CD14-positive monocyte (primary cell): ENCODE data around the gene WDR89. TPM values are rescaled to one million over a fixed set of nuclear protein-coding genes. Genes with fewer than 3 reads are reported as not detected.

Source experiments
- DNase-seq, 3 donors: peaks; one replicate each; pipeline ENCODE4 v3.0.0-alpha.2; 2011 to 2022
- H2AFZ ChIP-seq: 2 replicates; pipeline ENCODE4 v1.6.0; 2012; ENCODE audit warnings: mild to moderate bottlenecking, low read depth, low read length, inconsistent platforms; ENCODE audit not compliant: insufficient read depth, poor library complexity, severe bottlenecking
- H3K27ac ChIP-seq, 2 donors: 1 replicate in 1 of 2; 2 replicates in 1 of 2; pipeline ENCODE4 v1.5.1; 2012 to 2013; ENCODE audit warnings: low read length in 2 of 2, control low read depth in 1 of 2, inconsistent platforms in 1 of 2, low read depth in 1 of 2, mild to moderate bottlenecking in 1 of 2
- H3K27me3 ChIP-seq, 2 donors: one replicate each; pipeline versions ENCODE4 v1.6.0 to v1.6.1; 2011 to 2013; ENCODE audit warnings: low read length in 2 of 2; ENCODE audit not compliant: control insufficient read depth in 2 of 2, insufficient read depth in 2 of 2
- H3K36me3 ChIP-seq, 2 donors: replicated peaks in 1 of 2; 1 replicate in 1 of 2; 2 replicates in 1 of 2; pipeline versions ENCODE4 v1.5.1 to v1.6.1; 2012 to 2013; ENCODE audit warnings: low read length in 2 of 2, control low read depth in 1 of 2, inconsistent platforms in 1 of 2, mild to moderate bottlenecking in 1 of 2; ENCODE audit not compliant: insufficient read depth in 2 of 2, control insufficient read depth in 1 of 2
- H3K4me1 ChIP-seq, 2 donors: 1 replicate in 1 of 2; 2 replicates in 1 of 2; pipeline versions ENCODE4 v1.5.1 to v1.6.1; 2012 to 2013; ENCODE audit warnings: low read length in 2 of 2, control low read depth in 1 of 2, inconsistent platforms in 1 of 2, mild to moderate bottlenecking in 1 of 2, moderate library complexity in 1 of 2; ENCODE audit not compliant: insufficient read depth in 2 of 2, control insufficient read depth in 1 of 2
- H3K4me2 ChIP-seq: replicated peaks from 2 replicates; pipeline ENCODE3; 2012; ENCODE audit warnings: low read length, moderate library complexity, mild to moderate bottlenecking; ENCODE audit not compliant: poor library complexity, severe bottlenecking; ENCODE audit errors: extremely low read depth
- H3K4me3 ChIP-seq, 3 experiments: fragments of 200-600 bp in 1 of 3; sonication (generic) in 1 of 3; replicated peaks in 1 of 3; 1 replicate in 2 of 3; 2 replicates in 1 of 3; pipeline ENCODE4 v1.5.1; 2011 to 2013; ENCODE audit warnings: low read length in 3 of 3, mild to moderate bottlenecking in 3 of 3, control low read depth in 2 of 3, low read depth in 2 of 3, inconsistent platforms in 1 of 3, moderate library complexity in 1 of 3
- H3K79me2 ChIP-seq: 2 replicates; pipeline ENCODE4 v1.6.0; 2012; ENCODE audit warnings: mild to moderate bottlenecking, control low read depth, inconsistent platforms, low read length, moderate library complexity; ENCODE audit not compliant: insufficient read depth
- H3K9ac ChIP-seq: 2 replicates; pipeline ENCODE4 v1.6.0; 2017; ENCODE audit warnings: low read length, mild to moderate bottlenecking; ENCODE audit not compliant: insufficient read depth, poor library complexity, severe bottlenecking
- H3K9me3 ChIP-seq, 2 donors: replicated peaks in 1 of 2; 1 replicate in 1 of 2; 2 replicates in 1 of 2; pipeline versions ENCODE4 v1.5.1 to v1.6.1; 2012 to 2013; ENCODE audit warnings: low read length in 2 of 2, control low read depth in 1 of 2; ENCODE audit not compliant: control insufficient read depth in 1 of 2, insufficient read depth in 1 of 2
- H4K20me1 ChIP-seq: 2 replicates; pipeline ENCODE4 v1.6.0; 2012; ENCODE audit warnings: mild to moderate bottlenecking, low read length, control low read depth, moderate library complexity; ENCODE audit not compliant: insufficient read depth
- H3K27ac Mint-ChIP-seq, 7 donors: one replicate each; pipeline ENCODE4 v1.8.0; 2020; ENCODE audit warnings: mild to moderate bottlenecking in 7 of 7, mixed read lengths in 7 of 7, moderate library complexity in 6 of 7, inconsistent platforms in 2 of 7
- H3K27me3 Mint-ChIP-seq, 3 donors: one replicate each; pipeline ENCODE4 v1.8.0; 2021 to 2022; ENCODE audit warnings: low read depth in 3 of 3, mild to moderate bottlenecking in 3 of 3, mixed read lengths in 3 of 3, moderate library complexity in 3 of 3, inconsistent platforms in 1 of 3
- H3K36me3 Mint-ChIP-seq, 2 donors: one replicate each; pipeline ENCODE4 v1.8.0; 2020; ENCODE audit warnings: mixed read lengths in 2 of 2, inconsistent platforms in 1 of 2, mild to moderate bottlenecking in 1 of 2
- H3K4me1 Mint-ChIP-seq: one replicate; pipeline ENCODE4 v1.8.0; 2020; ENCODE audit warnings: mild to moderate bottlenecking, mixed read lengths
- H3K4me3 Mint-ChIP-seq, 2 donors: one replicate each; pipeline ENCODE4 v1.8.0; 2020; ENCODE audit warnings: mild to moderate bottlenecking in 2 of 2, mixed read lengths in 2 of 2, moderate library complexity in 1 of 2
- H3K9me3 Mint-ChIP-seq, 7 donors: one replicate each; pipeline ENCODE4 v1.8.0; 2020 to 2022; ENCODE audit warnings: mixed read lengths in 7 of 7, mild to moderate bottlenecking in 6 of 7, moderate library complexity in 6 of 7, inconsistent platforms in 2 of 7
- CTCF ChIP-seq: fragments of 200-600 bp; IDR thresholded peaks from one replicate; pipeline ENCODE4 v1.8.0; 2022; ENCODE audit warnings: antibody characterized with exemption, mild to moderate bottlenecking
- WGBS: methylation state at CpG from one replicate; pipeline ENCODE4 v1.1.5; 2013; ENCODE audit warnings: missing lambda C conversion rate; ENCODE audit not compliant: insufficient coverage; 5-methylcytosine and 5-hydroxymethylcytosine counted together
- intact Hi-C, 2 donors: fragments of 100-400 bp; cut with micrococcal nuclease; formaldehyde crosslinking; loops; one replicate each; pipeline versions ENCODE4 v1.15.0 to v1.15.1; 2023
- polyA plus RNA-seq, 3 donors: library from polyadenylated mRNA; depleted of rRNA in 1 of 3; unstranded in 2 of 3; stranded (reverse) in 1 of 3; fragments of 300-500 nt in 2 of 3; fragments of >200 nt in 1 of 3; fragmentation: Illumina TruSeq in 2 of 3; gene quantifications; 1 replicate in 2 of 3; 2 replicates in 1 of 3; pipeline ENCODE4 v1.2.3, GENCODE V29; 2012 to 2021

WDR89 gene
- polyA plus RNA-seq, 3 donors: 2.1 to 3.6 (median 2.2) TPM

GRCh38 chr14:63686926-63687325, 45.3 kb upstream of the WDR89 start:
- H3K27ac Mint-ChIP-seq: peak overlapping the region in 1 of 7 donors; percentile 76
- no peak overlapping the region for H3K4me3 Mint-ChIP-seq
- H3K27me3 Mint-ChIP-seq: no peaks in the 10 kb centered on the region
- peaks cover 0 to 3% of the 10 kb centered on the region in 2 donors for H3K36me3 Mint-ChIP-seq
- H3K9me3 ChIP-seq: no peaks in the 10 kb centered on the region
- no peaks in the 10 kb centered on the region for H3K4me1 ChIP-seq
- no peaks in the 10 kb centered on the region for H3K36me3 ChIP-seq
- no peak for TF ChIP-seq CTCF
- DNase-seq: no peak
- H3K27ac ChIP-seq: no peak overlapping the region
- no peaks in the 10 kb centered on the region for H3K27me3 ChIP-seq
- H3K9ac ChIP-seq: no peak overlapping the region
- no peak overlapping the region for H2AFZ ChIP-seq
- intact Hi-C loops: no loop called here
- no peaks in the 10 kb centered on the region for H4K20me1 ChIP-seq
- H3K79me2 ChIP-seq: no peaks in the 10 kb centered on the region
- no peak overlapping the region for H3K4me3 ChIP-seq
- H3K4me2 ChIP-seq: no peak overlapping the region
- H3K4me1 Mint-ChIP-seq: no peaks in the 10 kb centered on the region
- H3K9me3 Mint-ChIP-seq: no peaks in the 10 kb centered on the region

- Mint-ChIP-seq H3K27ac (no peak overlapping the region), H3K4me1 (no peaks in the 10 kb centered on the region), H3K27me3 (no peaks in the 10 kb centered on the region), H3K9me3 (peaks cover 0 to 1% (median 0%) of the 10 kb centered on the region in 7 donors), H3K36me3 (peaks cover 0 to 4% of the 10 kb centered on the region in 2 donors), H3K4me3 (no peak overlapping the region)
- Histone ChIP-seq H4K20me1 (no peaks in the 10 kb centered on the region), H3K9me3 (no peaks in the 10 kb centered on the region), H2AFZ (no peak overlapping the region), H3K4me1 (no peaks in the 10 kb centered on the region), H3K79me2 (no peaks in the 10 kb centered on the region), H3K4me2 (no peak overlapping the region), H3K27me3 (no peaks in the 10 kb centered on the region), H3K4me3 (no peak overlapping the region), H3K27ac (no peak overlapping the region), H3K36me3 (no peaks in the 10 kb centered on the region), H3K9ac (no peak overlapping the region)
- intact Hi-C loops: no loop called here
- DNase-seq: no peak
- no peak for TF ChIP-seq CTCF
- no CpG with 5 or more reads among the region's 1 CpG for WGBS
Measured at GRCh38 chr14:63685401-63685800, 43.7 kb upstream of the WDR89 start.
